ENCODE results near the gene SMOC2.

SMOC2 gene, protein sequence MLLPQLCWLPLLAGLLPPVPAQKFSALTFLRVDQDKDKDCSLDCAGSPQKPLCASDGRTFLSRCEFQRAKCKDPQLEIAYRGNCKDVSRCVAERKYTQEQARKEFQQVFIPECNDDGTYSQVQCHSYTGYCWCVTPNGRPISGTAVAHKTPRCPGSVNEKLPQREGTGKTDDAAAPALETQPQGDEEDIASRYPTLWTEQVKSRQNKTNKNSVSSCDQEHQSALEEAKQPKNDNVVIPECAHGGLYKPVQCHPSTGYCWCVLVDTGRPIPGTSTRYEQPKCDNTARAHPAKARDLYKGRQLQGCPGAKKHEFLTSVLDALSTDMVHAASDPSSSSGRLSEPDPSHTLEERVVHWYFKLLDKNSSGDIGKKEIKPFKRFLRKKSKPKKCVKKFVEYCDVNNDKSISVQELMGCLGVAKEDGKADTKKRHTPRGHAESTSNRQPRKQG

DNA sequence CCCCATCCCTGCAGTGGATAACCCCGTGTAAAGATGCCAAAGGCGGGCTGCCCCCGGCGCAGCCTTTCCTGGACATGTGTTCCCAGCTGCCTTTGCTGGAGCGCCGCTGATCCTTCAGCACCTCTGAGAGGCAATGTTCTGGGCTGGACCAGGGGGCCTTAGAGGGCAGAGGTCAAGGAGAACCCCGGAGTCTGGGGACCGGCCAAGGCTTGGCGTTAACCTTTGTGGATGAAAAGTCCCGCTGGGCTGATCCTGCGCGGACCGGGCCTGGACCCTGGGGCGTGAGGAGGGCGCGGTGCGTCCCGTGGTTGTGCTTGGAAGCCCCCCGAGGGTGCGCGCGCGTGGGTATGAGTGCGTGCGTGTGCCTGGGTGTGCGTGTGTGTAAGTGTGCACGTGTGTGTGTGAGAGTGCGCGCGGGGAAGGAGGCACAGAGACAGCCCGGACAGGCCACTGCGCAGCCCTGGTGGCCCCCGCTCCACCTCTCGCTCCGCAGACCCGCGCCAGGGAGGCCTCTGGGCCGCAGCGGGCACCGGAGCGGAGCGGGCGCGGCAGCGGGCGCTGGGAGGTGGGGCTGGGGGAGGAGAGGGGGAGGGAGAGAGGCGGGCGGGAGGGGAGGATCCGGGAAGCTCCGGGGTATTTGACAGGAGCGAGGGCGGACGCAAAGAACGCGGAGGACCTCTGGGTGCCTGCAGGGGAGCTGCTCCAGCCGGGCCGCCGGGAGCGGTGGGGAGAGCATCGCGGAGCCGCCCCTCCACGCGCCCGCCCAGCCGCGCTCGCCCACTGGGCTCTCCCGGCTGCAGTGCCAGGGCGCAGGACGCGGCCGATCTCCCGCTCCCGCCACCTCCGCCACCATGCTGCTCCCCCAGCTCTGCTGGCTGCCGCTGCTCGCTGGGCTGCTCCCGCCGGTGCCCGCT is at the start of gene SMOC2:
Gene SMOC2 (plus strand): TSS at position 665 of the 914 bp plus-strand sequence. CDS start 187 bp downstream, at position 852.
- no peak for DNase-seq (ENCODE audit: extremely low read depth, low read depth)
- TF ChIP-seq, protein P1, sequence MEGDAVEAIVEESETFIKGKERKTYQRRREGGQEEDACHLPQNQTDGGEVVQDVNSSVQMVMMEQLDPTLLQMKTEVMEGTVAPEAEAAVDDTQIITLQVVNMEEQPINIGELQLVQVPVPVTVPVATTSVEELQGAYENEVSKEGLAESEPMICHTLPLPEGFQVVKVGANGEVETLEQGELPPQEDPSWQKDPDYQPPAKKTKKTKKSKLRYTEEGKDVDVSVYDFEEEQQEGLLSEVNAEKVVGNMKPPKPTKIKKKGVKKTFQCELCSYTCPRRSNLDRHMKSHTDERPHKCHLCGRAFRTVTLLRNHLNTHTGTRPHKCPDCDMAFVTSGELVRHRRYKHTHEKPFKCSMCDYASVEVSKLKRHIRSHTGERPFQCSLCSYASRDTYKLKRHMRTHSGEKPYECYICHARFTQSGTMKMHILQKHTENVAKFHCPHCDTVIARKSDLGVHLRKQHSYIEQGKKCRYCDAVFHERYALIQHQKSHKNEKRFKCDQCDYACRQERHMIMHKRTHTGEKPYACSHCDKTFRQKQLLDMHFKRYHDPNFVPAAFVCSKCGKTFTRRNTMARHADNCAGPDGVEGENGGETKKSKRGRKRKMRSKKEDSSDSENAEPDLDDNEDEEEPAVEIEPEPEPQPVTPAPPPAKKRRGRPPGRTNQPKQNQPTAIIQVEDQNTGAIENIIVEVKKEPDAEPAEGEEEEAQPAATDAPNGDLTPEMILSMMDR (IDR thresholded peaks at IDR 0.05; ENCODE audit: low read depth, low read length) = no peak

- no peak for DNase-seq (ENCODE audit: extremely low read depth, low read depth)
- TF ChIP-seq, protein P1 (IDR thresholded peaks at IDR 0.05; ENCODE audit: low read depth, low read length) = no peak
These were observed 47.7 kb upstream of the SMOC2 start for GRCh38 chr6:168393126-168393870.

GRCh38 chr6:168394606-168395005 is 46.4 kb upstream of the SMOC2 start:
- DNase-seq (ENCODE audit: extremely low read depth, low read depth) = no peak
- TF ChIP-seq, protein P1 (IDR thresholded peaks at IDR 0.05; ENCODE audit: low read depth, low read length) = no peak

DNA sequence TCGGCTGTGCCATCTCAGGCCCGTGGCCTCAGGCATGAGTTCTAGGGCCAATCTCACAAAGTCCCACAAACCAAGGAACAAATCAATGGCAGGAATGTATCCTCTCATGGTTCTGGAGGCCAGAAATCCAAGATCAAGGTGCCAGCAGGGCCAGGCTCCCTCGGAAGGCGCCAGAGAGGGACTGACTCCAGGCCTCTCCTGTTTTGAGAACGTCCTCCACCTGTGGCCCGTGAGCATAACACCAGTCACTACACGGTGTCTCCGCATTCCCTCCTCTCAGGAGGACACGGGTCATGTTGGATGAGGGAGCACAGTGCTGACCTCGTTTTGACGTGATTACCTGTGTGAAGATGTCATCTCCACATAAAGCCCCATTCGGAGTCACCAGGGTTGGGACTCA is 45.0 kb upstream of the SMOC2 start:
- TF ChIP-seq, protein P1 (IDR thresholded peaks at IDR 0.05; ENCODE audit: low read depth, low read length) = no peak
- no peak for DNase-seq (ENCODE audit: extremely low read depth, low read depth)

GRCh38 chr6:168396561-168396960 is 44.4 kb upstream of the SMOC2 start:
- no peak for DNase-seq (ENCODE audit: extremely low read depth, low read depth)
- TF ChIP-seq, protein P1 (IDR thresholded peaks at IDR 0.05; ENCODE audit: low read depth, low read length) = no peak

GRCh38 chr6:168397012-168397411 is 44.0 kb upstream of the SMOC2 start:
- no peak for DNase-seq (ENCODE audit: extremely low read depth, low read depth)
- TF ChIP-seq, protein P1 (IDR thresholded peaks at IDR 0.05; ENCODE audit: low read depth, low read length) = no peak

All from AG09319 (cell line).